Fibroblast of mammary gland (primary cell): ENCODE measurements around the gene DNAH10.
A peak's percentile ranks its signal among the peaks of the same experiment; 100 is the strongest.

Experiments
- DNase-seq: peaks from one replicate; pipeline ENCODE4 v3.0.0-alpha.2; 2010; ENCODE audit warnings: low read depth
- H3K4me3 ChIP-seq: 2 replicates; pipeline ENCODE4 v1.5.1; 2011; ENCODE audit warnings: low read depth, mild to moderate bottlenecking, low read length, moderate library complexity; ENCODE audit not compliant: control insufficient read depth
- TF ChIP-seq, protein P1 (sequence below): conservative IDR thresholded peaks from 2 replicates; pipeline ENCODE4 v1.5.1; 2011; ENCODE audit warnings: low read depth, low read length, inconsistent platforms; ENCODE audit not compliant: control insufficient read depth, insufficient read depth

DNAH10 gene

GRCh38 chr12:123933214-123933613 lies 171.1 kb downstream of the DNAH10 start:
- TF ChIP-seq, protein P1, sequence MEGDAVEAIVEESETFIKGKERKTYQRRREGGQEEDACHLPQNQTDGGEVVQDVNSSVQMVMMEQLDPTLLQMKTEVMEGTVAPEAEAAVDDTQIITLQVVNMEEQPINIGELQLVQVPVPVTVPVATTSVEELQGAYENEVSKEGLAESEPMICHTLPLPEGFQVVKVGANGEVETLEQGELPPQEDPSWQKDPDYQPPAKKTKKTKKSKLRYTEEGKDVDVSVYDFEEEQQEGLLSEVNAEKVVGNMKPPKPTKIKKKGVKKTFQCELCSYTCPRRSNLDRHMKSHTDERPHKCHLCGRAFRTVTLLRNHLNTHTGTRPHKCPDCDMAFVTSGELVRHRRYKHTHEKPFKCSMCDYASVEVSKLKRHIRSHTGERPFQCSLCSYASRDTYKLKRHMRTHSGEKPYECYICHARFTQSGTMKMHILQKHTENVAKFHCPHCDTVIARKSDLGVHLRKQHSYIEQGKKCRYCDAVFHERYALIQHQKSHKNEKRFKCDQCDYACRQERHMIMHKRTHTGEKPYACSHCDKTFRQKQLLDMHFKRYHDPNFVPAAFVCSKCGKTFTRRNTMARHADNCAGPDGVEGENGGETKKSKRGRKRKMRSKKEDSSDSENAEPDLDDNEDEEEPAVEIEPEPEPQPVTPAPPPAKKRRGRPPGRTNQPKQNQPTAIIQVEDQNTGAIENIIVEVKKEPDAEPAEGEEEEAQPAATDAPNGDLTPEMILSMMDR: no peak
- no peak for DNase-seq
- H3K4me3 ChIP-seq: no peak overlapping the region

- TF ChIP-seq, protein P1: no peak
- no peak overlapping the region for H3K4me3 ChIP-seq
- no peak for DNase-seq
These were observed 172.0 kb downstream of the DNAH10 start for GRCh38 chr12:123934016-123934620.

DNA sequence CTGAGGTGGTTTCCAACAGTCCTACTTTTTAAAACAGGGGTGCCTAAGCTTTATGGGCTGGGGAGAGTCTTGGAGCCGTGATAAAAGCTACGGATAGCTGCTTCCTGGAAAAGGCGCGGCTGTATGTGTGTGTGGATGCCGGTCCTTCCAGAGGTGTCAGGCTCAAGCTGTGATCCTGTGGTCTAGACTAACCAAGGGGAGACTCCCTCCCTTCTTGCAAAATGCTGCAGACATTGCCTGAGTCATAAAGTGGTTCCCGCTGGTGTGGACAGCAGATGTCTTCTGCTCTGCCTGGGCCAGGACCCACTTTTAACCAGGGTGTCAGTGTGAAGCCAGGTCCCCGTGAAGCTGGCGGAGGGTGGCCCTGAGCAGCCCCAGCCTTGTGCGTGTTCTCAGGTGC lies 172.7 kb downstream of the DNAH10 start:
- TF ChIP-seq, protein P1: no peak
- DNase-seq: peak; percentile 75

GRCh38 chr12:123935956-123936355 lies 173.9 kb downstream of the DNAH10 start:
- DNase-seq: no peak
- no peak overlapping the region for H3K4me3 ChIP-seq
- TF ChIP-seq, protein P1: no peak

More for the DNA sequence above, 172.7 kb downstream of the DNAH10 start:
- no peak overlapping the region for H3K4me3 ChIP-seq

GRCh38 chr12:123936471-123936870 lies 174.4 kb downstream of the DNAH10 start:
- TF ChIP-seq, protein P1: no peak
- no peak overlapping the region for H3K4me3 ChIP-seq
- DNase-seq: no peak

- DNase-seq: no peak
- no peak overlapping the region for H3K4me3 ChIP-seq
- TF ChIP-seq, protein P1: no peak
These were observed 175.0 kb downstream of the DNAH10 start for GRCh38 chr12:123936956-123937706.
